GM19372 (cell line): ENCODE data around the gene OR2B6.

Experiments used
- ATAC-seq: cut with Tn5 transposase; IDR thresholded peaks from one replicate; pipeline ENCODE4 v1.9.1; 2021; ENCODE audit warnings: mild to moderate bottlenecking, low read depth, moderate library complexity; ENCODE audit not compliant: unreplicated experiment

OR2B6 gene

DNA sequence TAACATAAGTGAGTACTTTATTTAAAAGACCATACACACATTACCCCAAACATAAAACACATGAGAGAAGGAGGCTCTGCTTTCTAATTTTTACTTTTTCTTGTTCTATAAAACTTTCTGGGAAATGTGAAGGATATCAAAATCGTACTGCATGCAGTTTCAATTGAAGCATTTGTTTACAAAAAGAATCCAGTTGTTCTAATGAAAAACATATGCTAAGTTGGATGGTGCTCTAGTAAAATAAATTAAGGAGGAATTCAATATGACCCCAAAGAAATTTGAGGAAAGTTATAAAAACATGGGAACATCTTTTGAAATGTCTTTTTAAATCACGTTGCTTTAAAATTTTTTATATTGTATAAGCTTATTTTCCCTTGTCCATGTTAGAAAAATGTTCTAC, 37.6 kb downstream of the OR2B6 start:
- no peak for ATAC-seq

- no peak for ATAC-seq
Measured at GRCh38 chr6:28000351-28001045, 43.5 kb downstream of the OR2B6 start.

DNA sequence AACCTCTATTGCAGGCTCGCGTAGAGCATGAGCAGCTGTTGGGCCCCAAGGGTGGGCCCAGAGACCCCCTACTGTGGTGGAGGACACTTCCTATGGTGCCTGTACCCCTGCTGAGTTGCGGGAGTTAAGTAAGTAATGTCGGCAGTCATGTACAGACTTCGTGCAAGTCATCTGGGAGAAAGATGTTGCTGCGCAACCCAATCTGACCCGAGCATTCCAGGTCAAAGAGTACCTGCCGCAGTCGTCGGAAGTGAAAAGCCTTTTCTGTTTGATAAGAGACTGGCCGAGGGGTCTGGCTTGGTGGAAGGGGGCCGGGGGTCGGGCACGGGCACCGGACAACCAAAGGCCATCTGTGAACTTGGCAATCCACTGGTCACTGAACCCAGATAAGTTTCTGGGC, 44.3 kb downstream of the OR2B6 start:
- ATAC-seq: no peak

GRCh38 chr6:28001751-28002150, 44.7 kb downstream of the OR2B6 start:
- no peak for ATAC-seq

- no peak for ATAC-seq
Measured at GRCh38 chr6:28002161-28002560, 45.1 kb downstream of the OR2B6 start.

DNA sequence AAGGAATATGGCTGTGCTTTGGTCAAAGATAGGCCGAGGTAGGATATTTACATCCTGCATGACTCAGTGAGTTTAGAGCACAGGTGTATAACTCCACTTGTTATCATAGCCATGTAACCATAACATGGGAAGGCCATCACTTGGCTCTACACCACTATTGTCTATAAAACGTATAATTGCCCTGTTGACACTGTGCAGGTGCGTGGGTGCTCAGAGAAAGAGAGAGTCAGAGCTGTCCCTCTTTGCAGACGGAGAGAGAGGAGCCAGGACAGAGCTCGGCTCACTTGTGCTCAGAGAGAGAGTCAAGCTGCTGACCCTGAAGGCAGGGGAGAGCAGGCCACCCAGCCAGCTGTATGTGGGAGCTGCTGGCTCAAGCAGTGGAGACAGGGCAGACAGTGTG, 46.0 kb downstream of the OR2B6 start:
- ATAC-seq: no peak

- ATAC-seq: no peak
Measured at GRCh38 chr6:28003661-28004060, 46.6 kb downstream of the OR2B6 start.

DNA sequence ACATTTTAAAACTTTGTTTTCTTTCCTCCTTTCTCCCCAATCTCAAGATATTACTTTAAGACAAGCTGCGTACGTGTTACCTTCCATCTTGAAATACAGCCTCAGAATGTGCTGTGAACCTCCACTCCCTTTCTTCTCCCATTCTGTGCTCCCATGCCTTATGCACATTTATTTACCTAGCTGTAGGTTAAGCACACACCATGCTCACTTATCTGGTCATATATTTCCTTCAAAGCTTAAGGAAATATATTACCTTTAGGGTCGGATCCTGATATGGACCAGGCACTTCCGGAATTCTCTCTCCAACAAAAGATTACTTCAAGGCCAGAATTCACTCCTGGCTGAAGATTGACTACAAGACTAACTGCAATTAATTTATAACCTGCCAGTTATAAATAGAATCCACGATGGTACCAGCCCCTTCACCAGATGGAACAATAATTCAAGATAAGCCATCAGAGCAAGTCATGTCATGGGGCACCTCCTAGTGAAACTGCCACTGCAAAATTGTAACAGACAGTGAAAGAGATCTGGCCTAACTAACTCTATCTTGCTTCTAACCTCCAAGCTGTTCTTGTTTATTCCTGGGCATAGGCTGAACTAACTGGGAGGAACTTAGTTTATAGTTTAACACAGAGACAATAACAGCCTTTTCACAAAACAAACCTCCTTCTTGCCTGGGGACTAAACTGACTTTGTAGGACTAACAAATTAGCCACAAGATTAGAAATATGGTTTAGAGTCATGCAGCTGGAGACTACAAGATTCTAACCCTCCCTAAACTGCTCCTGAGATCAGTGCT, 47.5 kb downstream of the OR2B6 start:
- no peak for ATAC-seq

DNA sequence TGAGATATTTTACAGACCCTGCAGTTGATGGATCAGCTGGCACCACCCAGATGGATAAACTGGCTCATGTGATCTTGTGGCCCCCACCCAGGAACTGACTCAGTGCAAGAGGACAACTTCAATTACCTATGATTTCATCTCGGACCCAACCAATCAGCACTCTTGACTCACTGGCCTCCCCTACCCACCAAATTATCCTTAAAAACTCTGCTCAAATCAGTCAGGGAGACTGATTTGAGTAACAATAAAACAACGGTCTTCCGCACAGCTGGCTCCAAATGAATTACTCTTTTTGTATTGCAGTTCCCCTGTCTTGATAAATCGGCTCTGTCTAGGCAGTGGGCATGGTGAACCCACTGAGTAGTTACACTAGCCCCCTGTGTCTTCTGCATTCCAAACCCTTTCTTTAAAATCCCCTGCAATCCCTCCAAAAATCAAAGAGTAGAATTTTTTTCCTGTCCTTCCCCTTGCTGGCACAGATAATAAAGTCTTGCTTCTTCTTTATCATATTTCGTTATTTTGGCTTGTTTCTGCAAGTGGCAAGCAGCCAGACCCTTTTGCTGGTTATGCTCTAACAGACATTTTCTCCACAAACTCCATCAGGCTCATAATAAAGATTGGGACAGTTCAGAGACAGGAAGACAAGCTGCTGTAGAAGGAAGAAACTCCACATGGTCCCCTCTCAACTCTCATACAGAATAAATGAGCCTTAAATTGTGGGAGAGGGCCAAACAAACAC, 48.3 kb downstream of the OR2B6 start:
- ATAC-seq: no peak

DNA sequence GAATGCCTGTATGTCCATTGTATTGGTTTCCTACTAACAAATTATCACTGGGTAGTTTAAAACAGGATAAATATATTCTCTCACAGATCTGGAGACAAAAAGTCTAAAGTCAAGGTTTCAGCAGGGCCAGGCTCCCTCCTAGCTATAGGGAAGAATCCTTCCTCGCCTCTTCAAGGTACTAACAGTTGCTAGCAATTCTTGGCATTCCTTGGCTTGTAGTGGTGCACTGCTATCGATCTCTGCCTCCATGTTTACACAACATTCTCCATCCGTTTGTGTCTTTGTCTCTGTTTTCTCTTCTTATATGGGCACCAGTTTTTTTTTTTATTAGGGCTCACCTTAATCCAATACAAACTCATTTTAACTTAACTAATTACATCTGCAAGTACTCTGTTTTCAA, 48.9 kb downstream of the OR2B6 start:
- ATAC-seq: no peak
